ENCODE data around the gene USP49. TPM values are rescaled to one million over a fixed set of nuclear protein-coding genes. Genes with fewer than 3 reads are reported as not detected.

Gene USP49
- total RNA-seq, 2 experiments from 2014 or later: 1.3 TPM

DNA sequence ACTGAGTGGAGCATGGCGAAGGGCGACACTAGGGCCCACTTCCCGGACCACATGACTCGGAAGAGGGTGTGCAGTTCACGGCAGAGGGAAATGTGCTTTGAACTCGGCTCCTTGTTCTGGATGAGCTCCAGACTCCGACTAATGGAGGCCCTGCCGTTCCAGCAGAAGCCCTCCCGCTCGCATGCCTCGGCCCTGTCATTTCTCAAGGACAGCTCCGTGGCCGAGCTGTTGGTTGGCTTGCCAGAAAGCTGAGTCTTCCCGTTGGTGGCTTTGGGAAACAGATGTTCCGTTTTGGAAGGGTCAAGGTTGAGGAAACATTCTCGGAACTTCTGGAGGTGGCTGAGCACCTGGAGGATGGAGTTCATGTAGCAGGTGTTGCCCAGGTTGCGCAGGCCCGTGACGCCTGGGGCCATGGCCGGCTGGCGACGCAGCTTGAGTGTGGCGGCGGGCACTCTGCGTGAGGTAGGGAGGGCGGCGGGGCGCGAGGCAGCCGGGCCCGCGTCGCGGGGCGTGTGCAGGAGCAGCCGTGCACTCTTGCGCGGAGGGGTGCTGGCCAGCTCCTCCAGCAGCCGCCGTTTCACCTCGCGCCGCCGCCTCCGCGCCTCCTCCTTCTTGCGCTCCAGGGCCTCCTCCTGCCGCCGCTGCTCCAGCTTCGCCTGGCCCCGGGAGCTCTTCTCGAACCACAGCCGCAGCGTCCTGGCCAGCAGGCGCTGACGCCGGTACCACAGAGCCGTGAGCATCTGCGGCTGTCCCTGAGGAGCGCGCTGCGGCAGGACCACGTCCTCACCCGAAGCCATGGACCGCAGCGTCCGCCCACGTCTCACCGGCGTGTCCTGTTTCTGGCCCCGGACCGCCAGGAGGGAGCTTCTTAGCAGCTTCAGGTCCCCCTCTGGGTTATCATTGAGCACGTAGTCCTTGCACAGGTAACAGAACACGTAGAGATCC lies 89.1 kb downstream of the USP49 start:
- ChIA-PET CTCF (interaction anchor here (0.5 kb wide), 1 partner anchor 1066 kb away, joined by 5 read pairs; no protein-coding TSS in a partner anchor), POLR2A (interaction anchor here (0.9 kb wide), 1 partner anchor 18 kb away, joined by 4 read pairs; the partner anchor contains the start of gene TOMM6)
- no peak for ATAC-seq (ENCODE audit: poor library complexity)
- intact Hi-C loops (cut with DNase I, micrococcal nuclease): no loop called here
- Histone ChIP-seq H3K4me1 (ENCODE audit: insufficient read depth, low read length) (no peaks in the 10 kb centered on the region), H3K4me3 (ENCODE audit: low read length) (no peak overlapping the region), H3K27ac (ENCODE audit: low read depth in 1 of 2, low read length in 2 of 2) (no peak overlapping the region), H3K27me3 (ENCODE audit: control insufficient read depth in 1 of 2, insufficient read depth in 2 of 2, low read length in 2 of 2) (no peaks in the 10 kb centered on the region), H3K36me3 (ENCODE audit: insufficient read depth, low read length) (no peaks in the 10 kb centered on the region), H3K9me3 (ENCODE audit: control insufficient read depth in 1 of 2, insufficient read depth in 1 of 2, low read length in 2 of 2) (no peaks in the 10 kb centered on the region)
- Mint-ChIP-seq H3K4me3 (no peak overlapping the region), H3K9me3 (no peaks in the 10 kb centered on the region), H3K27me3 (no peaks in the 10 kb centered on the region), H3K36me3 (ENCODE audit: low read depth) (no peaks in the 10 kb centered on the region), H3K27ac (no peak overlapping the region), H3K4me1 (ENCODE audit: low read depth) (no peaks in the 10 kb centered on the region)
- TF ChIP-seq, protein P1, sequence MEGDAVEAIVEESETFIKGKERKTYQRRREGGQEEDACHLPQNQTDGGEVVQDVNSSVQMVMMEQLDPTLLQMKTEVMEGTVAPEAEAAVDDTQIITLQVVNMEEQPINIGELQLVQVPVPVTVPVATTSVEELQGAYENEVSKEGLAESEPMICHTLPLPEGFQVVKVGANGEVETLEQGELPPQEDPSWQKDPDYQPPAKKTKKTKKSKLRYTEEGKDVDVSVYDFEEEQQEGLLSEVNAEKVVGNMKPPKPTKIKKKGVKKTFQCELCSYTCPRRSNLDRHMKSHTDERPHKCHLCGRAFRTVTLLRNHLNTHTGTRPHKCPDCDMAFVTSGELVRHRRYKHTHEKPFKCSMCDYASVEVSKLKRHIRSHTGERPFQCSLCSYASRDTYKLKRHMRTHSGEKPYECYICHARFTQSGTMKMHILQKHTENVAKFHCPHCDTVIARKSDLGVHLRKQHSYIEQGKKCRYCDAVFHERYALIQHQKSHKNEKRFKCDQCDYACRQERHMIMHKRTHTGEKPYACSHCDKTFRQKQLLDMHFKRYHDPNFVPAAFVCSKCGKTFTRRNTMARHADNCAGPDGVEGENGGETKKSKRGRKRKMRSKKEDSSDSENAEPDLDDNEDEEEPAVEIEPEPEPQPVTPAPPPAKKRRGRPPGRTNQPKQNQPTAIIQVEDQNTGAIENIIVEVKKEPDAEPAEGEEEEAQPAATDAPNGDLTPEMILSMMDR (IDR thresholded peaks at IDR 0.05): no peak
- DNase-seq: no peak

DNA sequence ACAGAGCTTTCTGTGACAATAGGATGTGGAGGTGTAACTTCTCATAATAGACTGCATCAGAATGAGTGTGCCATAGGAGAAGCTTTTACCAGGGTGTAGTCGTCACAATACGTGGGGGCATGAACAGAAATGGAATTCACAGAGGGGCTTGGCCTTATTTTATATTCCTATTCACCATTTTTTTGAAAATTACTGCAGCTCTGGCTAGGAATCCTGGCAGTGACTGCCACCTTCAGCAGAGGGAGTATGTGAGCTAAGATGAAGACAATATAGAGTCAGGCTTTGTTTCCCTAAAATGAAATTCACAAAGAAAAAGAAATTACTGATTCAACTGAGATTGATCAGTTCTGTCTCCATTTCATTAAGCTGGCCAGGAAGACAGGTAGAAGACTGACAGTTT lies 93.8 kb downstream of the USP49 start:
- no peak for DNase-seq
- H3K36me3 Mint-ChIP-seq (ENCODE audit: low read depth): peaks cover 3% of the 10 kb centered on the region
- H3K4me1 Mint-ChIP-seq (ENCODE audit: low read depth): no peaks in the 10 kb centered on the region
- Histone ChIP-seq H3K27ac (ENCODE audit: low read depth in 1 of 2, low read length in 2 of 2) (no peak overlapping the region), H3K27me3 (ENCODE audit: control insufficient read depth in 1 of 2, insufficient read depth in 2 of 2, low read length in 2 of 2) (no peaks in the 10 kb centered on the region), H3K36me3 (ENCODE audit: insufficient read depth, low read length) (peaks cover 2% of the 10 kb centered on the region), H3K4me3 (ENCODE audit: low read length) (no peak overlapping the region), H3K4me1 (ENCODE audit: insufficient read depth, low read length) (no peaks in the 10 kb centered on the region), H3K9me3 (ENCODE audit: control insufficient read depth in 1 of 2, insufficient read depth in 1 of 2, low read length in 2 of 2) (no peaks in the 10 kb centered on the region)
- no peak overlapping the region for H3K27ac Mint-ChIP-seq
- H3K9me3 Mint-ChIP-seq: no peaks in the 10 kb centered on the region
- ChIA-PET POLR2A (interaction anchor here (0.6 kb wide), 1 partner anchor 15 kb away, joined by 3 read pairs; no protein-coding TSS in a partner anchor), CTCF (interaction anchor here (0.6 to 2.4 kb wide), 4 partner anchors 14 to 243 kb away, joined by 3 to 9 read pairs (median 6); partner anchors contain the start of gene TOMM6)
- TF ChIP-seq, protein P1 (IDR thresholded peaks at IDR 0.05): no peak
- no peak for ATAC-seq (ENCODE audit: poor library complexity)
- no peak overlapping the region for H3K4me3 Mint-ChIP-seq
- no peaks in the 10 kb centered on the region for H3K27me3 Mint-ChIP-seq
- intact Hi-C loops (cut with DNase I, micrococcal nuclease): no loop called here

DNA sequence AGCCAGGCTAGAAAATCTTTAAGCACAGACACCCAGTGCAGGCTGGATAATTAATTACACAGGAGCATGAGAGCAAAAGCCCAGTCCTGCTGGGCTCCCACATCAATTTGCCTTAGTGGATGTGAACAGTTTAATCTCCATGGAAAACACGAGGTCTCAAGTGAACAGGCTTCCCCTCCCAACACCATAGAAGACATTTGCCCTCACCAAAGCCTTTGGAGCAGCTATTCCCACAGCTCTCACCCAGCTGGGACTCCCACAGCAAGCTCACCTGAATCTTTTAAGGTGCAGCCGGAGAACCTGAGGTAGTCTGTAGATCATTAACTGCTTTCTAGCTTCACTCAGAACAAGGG lies 95.6 kb downstream of the USP49 start:
- POLR2A ChIA-PET: interaction anchor here (0.6 kb wide), 1 partner anchor 12 kb away, joined by 6 read pairs; the partner anchor contains the start of gene TOMM6
- H3K36me3 ChIP-seq (ENCODE audit: insufficient read depth, low read length): peaks cover 9% of the 10 kb centered on the region
- ATAC-seq (ENCODE audit: poor library complexity): no peak
- peaks cover 17% of the 10 kb centered on the region for H3K36me3 Mint-ChIP-seq (ENCODE audit: low read depth)
- H3K27me3 Mint-ChIP-seq: no peaks in the 10 kb centered on the region
- H3K4me1 Mint-ChIP-seq (ENCODE audit: low read depth): no peaks in the 10 kb centered on the region
- TF ChIP-seq, protein P1 (IDR thresholded peaks at IDR 0.05): no peak
- intact Hi-C loops (cut with DNase I, micrococcal nuclease): no loop called here
- no peak overlapping the region for H3K27ac ChIP-seq (ENCODE audit: low read depth in 1 of 2, low read length in 2 of 2)
- H3K4me3 Mint-ChIP-seq: no peak overlapping the region
- H3K4me3 ChIP-seq (ENCODE audit: low read length): no peak overlapping the region
- H3K27ac Mint-ChIP-seq: no peak overlapping the region
- no peaks in the 10 kb centered on the region for H3K9me3 ChIP-seq (ENCODE audit: control insufficient read depth in 1 of 2, insufficient read depth in 1 of 2, low read length in 2 of 2)
- H3K9me3 Mint-ChIP-seq: no peaks in the 10 kb centered on the region
- no peaks in the 10 kb centered on the region for H3K4me1 ChIP-seq (ENCODE audit: insufficient read depth, low read length)
- H3K27me3 ChIP-seq (ENCODE audit: control insufficient read depth in 1 of 2, insufficient read depth in 2 of 2, low read length in 2 of 2): no peaks in the 10 kb centered on the region
- CTCF ChIA-PET: no interaction called here
- no peak for DNase-seq

Data from CD4-positive, alpha-beta T cell (primary cell).